Adrenal gland (tissue), 12 donors: ENCODE data around the gene HINFP. TPM values are rescaled to one million over a fixed set of nuclear protein-coding genes. Genes with fewer than 3 reads are reported as not detected.

ENCODE experiments used
- DNase-seq, 7 donors: peaks; one replicate each; pipeline ENCODE4 v3.0.0-alpha.2; 2019 to 2020
- H3K27ac ChIP-seq, 5 donors: fragments of 200-600 bp; sonication (generic) in 4 of 5; 1 replicate in 3 of 5; 2 replicates in 2 of 5; pipeline versions ENCODE4 v1.5.1 to v1.8.0; 2016 to 2020; ENCODE audit warnings: mild to moderate bottlenecking in 1 of 5
- H3K27me3 ChIP-seq: fragments of 200-600 bp; 2 replicates; pipeline ENCODE4 v1.8.0; 2021
- H3K36me3 ChIP-seq, 2 donors: fragments of 200-600 bp; replicated peaks in 1 of 2; 1 replicate in 1 of 2; 2 replicates in 1 of 2; pipeline versions ENCODE4 v1.5.1 to v1.8.0; 2018 to 2022
- H3K4me1 ChIP-seq, 2 donors: fragments of 200-600 bp; replicated peaks in 1 of 2; 1 replicate in 1 of 2; 2 replicates in 1 of 2; pipeline versions ENCODE4 v1.5.1 to v1.8.0; 2018 to 2021
- H3K4me3 ChIP-seq, 4 donors: fragments of 200-600 bp; sonication (generic) in 3 of 4; one replicate each; pipeline ENCODE4 v1.5.1; 2016 to 2018
- H3K9me3 ChIP-seq, 3 donors: fragments of 200-600 bp; sonication (generic) in 1 of 3; replicated peaks in 1 of 3; 1 replicate in 2 of 3; 2 replicates in 1 of 3; pipeline versions ENCODE4 v1.5.1 to v1.8.0; 2016 to 2021
- POLR2A ChIP-seq, 2 donors: fragments of 450-650 bp; IDR thresholded peaks; one replicate each; pipeline ENCODE4 v1.6.1; 2017; ENCODE audit warnings: antibody characterized with exemption in 2 of 2, mild to moderate bottlenecking in 2 of 2, moderate library complexity in 1 of 2
- WGBS, 4 donors: extraction: QIAGEN DNeasy Blood & Tissue Kit in 2 of 4; methylation state at CpG; one replicate each; pipeline versions ENCODE4 v1.1.5 to v1.1.7; 2013 to 2017; 5-methylcytosine and 5-hydroxymethylcytosine counted together
- intact Hi-C, 2 donors: fragments of 100-400 bp; cut with DNase I; formaldehyde crosslinking; loops; one replicate each; pipeline versions ENCODE4 v1.14.1 to v1.15.0; 2022 to 2023
- polyA plus RNA-seq, 3 donors: library from polyadenylated mRNA; stranded (reverse); fragments of 200-250 nt in 2 of 3; fragments of 350-450 nt in 1 of 3; fragmentation: Illumina TruSeq in 1 of 3; extraction: RNeasy Lipid Tissue Mini Kit (QIAGEN cat#74804) in 1 of 3; gene quantifications; one replicate each; pipeline ENCODE4 v1.2.3, GENCODE V29; 2013 to 2014
- total RNA-seq, 9 donors: library from RNA; depleted of rRNA in 4 of 9; stranded (reverse); fragments of >200 nt in 4 of 9; fragments of 120-200 nt in 1 of 9; fragmentation: NEBNext Ultra II Directional in 1 of 9; extraction: Animal tissue kit (Norgen Biotek cat#: 25700) in 1 of 9; gene quantifications; one replicate each; pipeline versions ENCODE4 v1.1.0 to v1.2.4, GENCODE V29; 2013 to 2023
- TF ChIP-seq, protein P1 (sequence below), 6 experiments: fragments of 450-650 bp in 4 of 6; fragments of 200-600 bp in 2 of 6; sonication (generic) in 1 of 6; IDR thresholded peaks; 1 replicate in 5 of 6; 2 replicates in 1 of 6; pipeline versions ENCODE4 v1.5.1 to v1.8.0; 2016 to 2021; ENCODE audit warnings: antibody characterized with exemption in 6 of 6, mild to moderate bottlenecking in 2 of 6, moderate library complexity in 1 of 6
- donor health status: healthy with polysubstance abuse.
- donor health status: Bipolar disorder and iron deficiency.
- donor health status: DM: yes; HTN: yes; CAD: no.
- donor health status: DM: no; HTN: no; CAD: no.
- donor health status: DM: no; HTN: no; CAD: no.
- donor health status: DM: yes; HTN: yes; CAD: no.

HINFP gene
- total and polyA plus RNA-seq, 12 donors, result 7.4 to 39.1 (median 22.2) TPM

DNA sequence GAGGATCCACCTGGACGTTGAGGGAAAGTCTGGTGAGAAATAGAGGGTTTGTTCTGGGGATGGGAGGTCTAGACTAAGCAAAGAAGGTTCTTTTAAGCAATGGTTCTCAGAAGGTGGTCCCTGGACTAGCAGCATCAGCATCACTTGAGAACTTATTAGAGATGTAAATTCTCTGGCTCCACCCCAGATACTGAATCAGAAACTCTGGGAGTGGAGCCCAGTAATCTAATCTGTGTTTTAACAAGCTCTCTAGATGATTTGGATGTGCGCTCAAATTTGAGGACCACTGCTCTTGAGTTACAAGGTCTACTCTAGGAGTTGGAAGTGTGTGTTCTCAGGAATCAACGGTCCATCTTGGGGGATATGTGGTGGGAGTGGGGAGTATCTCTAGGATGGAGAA, 24.2 kb downstream of the HINFP start:
- 41 to 58% (median 50%) methylated on average over 3 of the region's 3 CpGs for WGBS, 4 donors
- H3K4me1 ChIP-seq, result peaks cover 11 to 13% of the 10 kb centered on the region in 2 donors
- no peak for DNase-seq
- no peaks in the 10 kb centered on the region for H3K27me3 ChIP-seq
- H3K27ac ChIP-seq, result no peak overlapping the region
- TF ChIP-seq, protein P1, sequence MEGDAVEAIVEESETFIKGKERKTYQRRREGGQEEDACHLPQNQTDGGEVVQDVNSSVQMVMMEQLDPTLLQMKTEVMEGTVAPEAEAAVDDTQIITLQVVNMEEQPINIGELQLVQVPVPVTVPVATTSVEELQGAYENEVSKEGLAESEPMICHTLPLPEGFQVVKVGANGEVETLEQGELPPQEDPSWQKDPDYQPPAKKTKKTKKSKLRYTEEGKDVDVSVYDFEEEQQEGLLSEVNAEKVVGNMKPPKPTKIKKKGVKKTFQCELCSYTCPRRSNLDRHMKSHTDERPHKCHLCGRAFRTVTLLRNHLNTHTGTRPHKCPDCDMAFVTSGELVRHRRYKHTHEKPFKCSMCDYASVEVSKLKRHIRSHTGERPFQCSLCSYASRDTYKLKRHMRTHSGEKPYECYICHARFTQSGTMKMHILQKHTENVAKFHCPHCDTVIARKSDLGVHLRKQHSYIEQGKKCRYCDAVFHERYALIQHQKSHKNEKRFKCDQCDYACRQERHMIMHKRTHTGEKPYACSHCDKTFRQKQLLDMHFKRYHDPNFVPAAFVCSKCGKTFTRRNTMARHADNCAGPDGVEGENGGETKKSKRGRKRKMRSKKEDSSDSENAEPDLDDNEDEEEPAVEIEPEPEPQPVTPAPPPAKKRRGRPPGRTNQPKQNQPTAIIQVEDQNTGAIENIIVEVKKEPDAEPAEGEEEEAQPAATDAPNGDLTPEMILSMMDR (IDR thresholded peaks at IDR 0.05), result no peak
- no peak for TF ChIP-seq POLR2A (IDR thresholded peaks at IDR 0.05)
- no peaks in the 10 kb centered on the region for H3K36me3 ChIP-seq
- H3K9me3 ChIP-seq, result no peaks in the 10 kb centered on the region
- intact Hi-C loops, result loop anchor here in 1 of 2 donors (10.0 kb wide), 1 partner anchor 49 kb away; no protein-coding TSS in a partner anchor
- H3K4me3 ChIP-seq, result no peak overlapping the region

DNA sequence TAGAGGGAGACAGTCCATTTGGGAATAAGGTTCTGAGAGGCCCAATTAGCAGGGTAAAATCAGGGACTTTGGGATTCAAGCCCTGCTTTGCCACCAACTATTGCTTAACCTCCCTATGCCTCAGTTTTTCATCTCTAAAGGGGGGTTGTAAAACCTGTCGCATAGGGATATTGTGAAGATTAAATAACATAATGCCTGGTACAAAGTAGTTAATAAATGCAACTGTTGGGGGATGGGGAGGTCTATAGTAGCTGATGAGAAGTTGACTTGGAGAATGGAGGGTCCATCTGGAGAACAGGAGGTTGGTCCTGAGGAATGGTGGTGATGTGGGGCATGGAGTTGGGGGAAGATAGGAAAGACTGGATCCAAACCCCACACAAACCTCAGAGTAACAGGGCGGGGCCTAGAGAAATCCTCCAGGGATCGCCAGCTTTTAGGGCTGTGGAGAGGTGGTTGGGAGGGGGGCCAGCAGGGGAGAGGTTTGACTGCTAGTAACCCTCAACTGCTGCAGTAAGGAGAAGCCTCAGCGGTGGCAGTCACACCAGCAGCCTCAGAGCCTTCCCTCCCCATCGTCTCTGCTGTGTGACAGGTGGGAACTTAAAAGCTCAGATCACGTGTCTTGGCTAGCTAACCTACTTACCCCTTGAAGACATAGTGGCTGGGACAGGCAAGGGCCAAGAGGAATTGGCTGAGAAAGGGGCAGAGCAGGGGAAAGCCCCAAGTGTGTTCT, 26.4 kb downstream of the HINFP start:
- intact Hi-C loops, result loop anchor here in 1 of 2 donors (10.0 kb wide), 1 partner anchor 47 kb away; no protein-coding TSS in a partner anchor
- H3K36me3 ChIP-seq, result no peaks in the 10 kb centered on the region
- H3K4me3 ChIP-seq, result no peak overlapping the region
- no peak overlapping the region for H3K27ac ChIP-seq
- no peaks in the 10 kb centered on the region for H3K27me3 ChIP-seq
- TF ChIP-seq, protein P1 (IDR thresholded peaks at IDR 0.05), result no peak
- TF ChIP-seq POLR2A (IDR thresholded peaks at IDR 0.05), result no peak
- 57 to 70% (median 64%) methylated on average over 5 to 6 of the region's 6 CpGs for WGBS, 4 donors
- H3K9me3 ChIP-seq, result no peaks in the 10 kb centered on the region
- DNase-seq, result no peak
- peaks cover 11 to 13% of the 10 kb centered on the region in 2 donors for H3K4me1 ChIP-seq

DNA sequence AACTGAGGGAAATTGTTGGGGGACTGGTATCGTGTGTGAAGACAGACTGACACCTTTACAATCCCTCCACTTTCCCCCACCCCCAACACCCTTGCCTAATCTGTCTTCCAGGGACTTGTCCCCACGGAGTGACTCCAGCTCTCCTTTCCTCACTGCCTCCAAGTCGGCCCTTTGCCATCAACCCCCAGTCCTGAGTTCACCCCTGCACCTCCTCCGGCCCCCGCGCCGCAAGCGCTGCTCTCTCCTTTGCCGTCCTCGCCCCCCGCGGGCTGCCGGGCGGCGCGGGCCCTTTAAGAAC, 27.3 kb downstream of the HINFP start:
- Histone ChIP-seq H3K36me3 (no peaks in the 10 kb centered on the region), H3K4me3 (peak overlapping the region in 2 of 4 donors; percentile 31 to 60), H3K27ac (no peak overlapping the region), H3K4me1 (peaks cover 11 to 13% of the 10 kb centered on the region in 2 donors), H3K9me3 (no peaks in the 10 kb centered on the region), H3K27me3 (no peaks in the 10 kb centered on the region)
- DNase-seq, result no peak
- TF ChIP-seq, protein P1 (IDR thresholded peaks at IDR 0.05), result no peak
- TF ChIP-seq POLR2A (IDR thresholded peaks at IDR 0.05), result no peak
- 2 to 5% (median 3%) methylated on average over 3 to 16 of the region's 16 CpGs for WGBS, 4 donors
- intact Hi-C loops, result loop anchor here in 1 of 2 donors (10.0 kb wide), 1 partner anchor 46 kb away; no protein-coding TSS in a partner anchor

DNA sequence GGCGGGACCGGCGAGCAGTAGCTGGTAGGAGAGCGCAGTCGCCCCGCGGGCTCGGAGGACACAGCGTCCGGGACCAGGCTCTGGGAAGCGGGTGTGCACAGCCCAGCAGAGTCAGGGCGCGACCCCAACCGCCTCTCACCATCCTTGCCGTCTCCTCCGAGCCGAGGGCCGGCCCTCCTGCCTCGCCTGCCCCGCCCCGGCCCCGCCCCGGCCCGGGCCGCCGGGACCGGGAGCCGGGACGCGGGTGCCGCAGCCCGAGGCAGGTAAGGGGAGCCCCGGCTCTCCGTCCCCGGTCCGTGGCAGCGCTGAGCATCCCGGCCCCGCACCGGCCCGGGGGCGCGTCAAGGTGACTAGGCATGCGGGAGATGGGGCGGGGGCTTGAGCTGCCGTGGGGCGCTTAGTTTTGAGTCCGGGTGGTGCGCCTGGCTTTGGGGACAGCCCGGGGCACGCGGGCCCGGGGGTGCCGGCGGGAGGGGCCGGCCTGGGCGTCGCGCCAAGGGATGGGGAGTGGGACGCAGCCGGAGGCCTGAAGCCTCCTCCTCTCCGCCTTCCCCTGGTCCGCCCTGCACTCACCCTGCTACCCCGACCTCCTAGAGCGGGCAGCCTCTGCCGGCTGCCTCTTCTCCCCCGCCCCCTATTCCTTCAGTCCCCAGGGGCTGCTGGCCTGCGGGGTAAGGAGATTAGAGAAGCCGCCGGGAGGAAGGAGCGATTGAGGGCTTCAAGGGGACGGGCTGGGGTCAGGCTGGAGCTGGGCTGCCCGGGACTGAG, 27.8 kb downstream of the HINFP start, which contains the start of gene ABCG4:
Gene ABCG4, plus strand, starts transcription at position 35 of the 768 bp plus-strand sequence. CDS start 914 bp downstream, outside the sequence.
- TF ChIP-seq POLR2A (IDR thresholded peaks at IDR 0.05), result no peak
- TF ChIP-seq, protein P1 (IDR thresholded peaks at IDR 0.05), result no peak
- Histone ChIP-seq H3K4me3 (peak within 1 kb of the TSS in 2 of 4 donors; percentile 31 to 60), H3K27ac (no peak within 1 kb of the TSS), H3K36me3 (no peaks in the 10 kb centered on the region), H3K27me3 (no peaks in the 10 kb centered on the region), H3K9me3 (no peaks in the 10 kb centered on the region), H3K4me1 (peaks cover 11 to 13% of the 10 kb centered on the region in 2 donors)
- WGBS, 4 donors, result 1 to 5% (median 1%) methylated on average over 8 to 73 of the region's 73 CpGs
- intact Hi-C loops, result loop anchor here in 1 of 2 donors (10.0 kb wide), 1 partner anchor 46 kb away; no protein-coding TSS in a partner anchor
- DNase-seq, result peak in 3 of 7 donors; percentile 19 to 38 (median 20)
